Suprapubic skin (tissue), 4 donors: Measurements from ENCODE around the gene FOXK1.

Source experiments
- EP300 ChIP-seq: sonication (generic); formaldehyde crosslinking; IDR thresholded peaks from one replicate; pipeline ENCODE4 v1.6.1; 2017; ENCODE audit warnings: antibody characterized with exemption
- POLR2A ChIP-seq, 2 donors: fragments of 450-650 bp; IDR thresholded peaks; one replicate each; pipeline ENCODE4 v1.6.1; 2017; ENCODE audit warnings: antibody characterized with exemption in 2 of 2, mild to moderate bottlenecking in 2 of 2, moderate library complexity in 2 of 2
- POLR2AphosphoS5 ChIP-seq, 3 donors: sonication (generic); formaldehyde crosslinking; IDR thresholded peaks; one replicate each; pipeline ENCODE4 v1.6.1; 2017; ENCODE audit warnings: antibody characterized with exemption in 3 of 3
- TF ChIP-seq, protein P1 (sequence below), 2 donors: fragments of 200-600 bp in 1 of 2; fragments of 450-650 bp in 1 of 2; sonication (generic) in 1 of 2; IDR thresholded peaks; one replicate each; pipeline ENCODE4 v1.5.1; 2016 to 2019; ENCODE audit warnings: antibody characterized with exemption in 2 of 2, mild to moderate bottlenecking in 1 of 2, moderate library complexity in 1 of 2

DNA sequence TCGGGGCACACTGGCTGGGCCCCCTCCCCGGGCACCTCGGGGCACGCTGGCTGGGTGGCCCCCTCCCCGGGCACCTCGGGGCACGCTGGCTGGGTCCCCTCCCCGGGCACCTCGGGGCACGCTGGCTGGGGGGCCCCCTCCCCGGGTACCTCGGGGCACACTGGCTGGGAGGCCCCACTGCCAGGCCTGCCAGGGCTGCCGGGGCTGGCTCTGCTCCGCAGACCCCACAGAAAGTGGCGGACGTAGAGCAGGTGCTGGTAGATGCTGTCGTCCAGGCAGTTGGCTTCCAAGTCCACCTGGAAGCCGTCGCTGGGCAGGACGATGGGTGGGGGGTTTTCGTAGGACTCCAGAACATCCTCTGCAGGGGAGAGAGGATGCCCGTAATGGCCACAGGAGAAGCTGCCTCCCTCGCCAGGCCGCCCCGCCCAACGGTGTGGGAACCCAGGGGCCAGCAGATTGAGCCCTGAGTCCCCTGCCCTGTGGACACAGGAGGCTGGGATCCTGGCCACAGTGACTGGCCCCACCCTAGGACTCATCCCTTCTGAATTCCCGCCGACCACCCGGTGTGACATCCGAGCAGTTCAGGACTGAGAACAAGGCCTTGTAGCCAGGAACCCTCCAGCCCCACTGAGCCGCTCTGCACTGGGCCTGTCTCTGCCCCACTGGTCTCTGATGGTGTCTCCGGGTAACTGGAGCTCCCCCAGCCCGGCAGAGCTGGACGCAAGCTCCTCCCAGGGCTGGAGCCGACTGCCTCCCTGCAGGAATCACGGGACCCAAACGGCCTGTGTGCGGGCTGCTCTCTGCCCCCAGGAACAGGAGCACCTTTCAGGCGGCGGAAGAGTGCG lies 121.5 kb downstream of the FOXK1 start:
- TF ChIP-seq EP300 (no peak), POLR2AphosphoS5 (IDR thresholded peaks at IDR 0.05) (no peak), POLR2A (IDR thresholded peaks at IDR 0.05) (no peak)
- TF ChIP-seq, protein P1, sequence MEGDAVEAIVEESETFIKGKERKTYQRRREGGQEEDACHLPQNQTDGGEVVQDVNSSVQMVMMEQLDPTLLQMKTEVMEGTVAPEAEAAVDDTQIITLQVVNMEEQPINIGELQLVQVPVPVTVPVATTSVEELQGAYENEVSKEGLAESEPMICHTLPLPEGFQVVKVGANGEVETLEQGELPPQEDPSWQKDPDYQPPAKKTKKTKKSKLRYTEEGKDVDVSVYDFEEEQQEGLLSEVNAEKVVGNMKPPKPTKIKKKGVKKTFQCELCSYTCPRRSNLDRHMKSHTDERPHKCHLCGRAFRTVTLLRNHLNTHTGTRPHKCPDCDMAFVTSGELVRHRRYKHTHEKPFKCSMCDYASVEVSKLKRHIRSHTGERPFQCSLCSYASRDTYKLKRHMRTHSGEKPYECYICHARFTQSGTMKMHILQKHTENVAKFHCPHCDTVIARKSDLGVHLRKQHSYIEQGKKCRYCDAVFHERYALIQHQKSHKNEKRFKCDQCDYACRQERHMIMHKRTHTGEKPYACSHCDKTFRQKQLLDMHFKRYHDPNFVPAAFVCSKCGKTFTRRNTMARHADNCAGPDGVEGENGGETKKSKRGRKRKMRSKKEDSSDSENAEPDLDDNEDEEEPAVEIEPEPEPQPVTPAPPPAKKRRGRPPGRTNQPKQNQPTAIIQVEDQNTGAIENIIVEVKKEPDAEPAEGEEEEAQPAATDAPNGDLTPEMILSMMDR (IDR thresholded peaks at IDR 0.05), result no peak
